Measurements from ENCODE around the gene KCNJ4. TPM values are rescaled to one million over a fixed set of nuclear protein-coding genes. Genes with fewer than 3 reads are reported as not detected.

KCNJ4 gene
- total RNA-seq, 3 donors from 2014 or later (not counting 1 experiment from before 2014, with no cell fraction given), result not detected

DNA sequence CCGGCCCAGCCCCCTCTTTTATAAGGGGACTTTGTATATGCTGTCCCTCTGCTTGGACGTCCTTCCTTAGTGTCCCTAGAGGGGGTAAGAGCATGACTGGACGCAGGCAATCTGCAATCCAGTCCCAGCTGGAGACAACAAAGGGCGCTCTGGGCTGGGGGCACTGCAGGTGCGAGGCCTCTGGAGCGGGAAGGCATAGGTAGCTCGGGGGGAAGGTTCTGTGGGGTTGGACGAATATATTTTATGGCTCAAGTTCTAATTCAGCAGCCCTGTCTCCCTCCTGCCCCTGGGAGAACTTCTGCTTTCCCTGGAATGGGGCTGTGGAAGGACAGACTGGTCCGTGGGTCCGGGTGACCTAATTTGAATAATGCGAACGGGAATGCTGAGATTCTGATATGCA, 40.0 kb downstream of the KCNJ4 start:
- H3K9me3 Mint-ChIP-seq, result no peaks in the 10 kb centered on the region
- no peaks in the 10 kb centered on the region for H3K27me3 ChIP-seq (ENCODE audit: control insufficient read depth, insufficient read depth, low read length)
- no peak overlapping the region for H3K4me3 ChIP-seq (ENCODE audit: low read length)
- no peak for ATAC-seq
- DNase-seq, result no peak
- 89% methylated on average over 12 of the region's 12 CpGs for WGBS (ENCODE audit: insufficient coverage)
- no peaks in the 10 kb centered on the region for H3K9me3 ChIP-seq (ENCODE audit: control insufficient read depth, insufficient read depth, low read length)
- intact Hi-C loops (cut with micrococcal nuclease), result no loop called here
- no peak overlapping the region for H3K27ac Mint-ChIP-seq
- H3K27me3 Mint-ChIP-seq (ENCODE audit: low read depth in 2 of 2), result no peaks in the 10 kb centered on the region
- TF ChIP-seq CTCF (IDR thresholded peaks at IDR 0.05), result no peak
- H3K36me3 ChIP-seq (ENCODE audit: control insufficient read depth, insufficient read depth, low read length), result no peaks in the 10 kb centered on the region
- no peaks in the 10 kb centered on the region for H3K36me3 Mint-ChIP-seq
- no peak overlapping the region for H3K27ac ChIP-seq (ENCODE audit: low read length)
- peaks cover 11% of the 10 kb centered on the region for H3K4me1 ChIP-seq (ENCODE audit: control insufficient read depth, insufficient read depth, low read length)
- H3K4me1 Mint-ChIP-seq, result no peaks in the 10 kb centered on the region
- H3K4me3 Mint-ChIP-seq, result no peak overlapping the region

DNA sequence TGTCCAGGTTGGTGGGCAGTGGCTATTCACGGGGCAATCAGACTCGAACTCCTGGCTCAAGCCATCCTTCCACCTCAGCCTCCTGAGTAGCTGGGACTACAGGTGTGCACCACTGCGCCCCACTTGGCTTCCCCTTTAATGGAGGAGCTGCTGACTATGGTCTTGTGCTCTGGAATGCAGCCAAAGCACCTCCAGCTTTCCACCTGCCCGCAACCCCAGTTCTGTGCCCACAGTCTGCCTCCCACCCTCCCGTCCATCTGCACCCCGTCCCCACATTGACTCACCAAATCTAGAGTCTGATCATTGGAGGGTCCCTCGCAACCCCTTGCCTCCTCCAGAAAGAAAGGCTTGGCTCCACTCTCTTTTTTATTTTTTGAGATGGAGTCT, 41.0 kb downstream of the KCNJ4 start:
- H3K36me3 ChIP-seq (ENCODE audit: control insufficient read depth, insufficient read depth, low read length), result no peaks in the 10 kb centered on the region
- Mint-ChIP-seq H3K4me3 (no peak overlapping the region), H3K27me3 (ENCODE audit: low read depth in 2 of 2) (no peaks in the 10 kb centered on the region), H3K36me3 (no peaks in the 10 kb centered on the region), H3K4me1 (no peaks in the 10 kb centered on the region), H3K9me3 (no peaks in the 10 kb centered on the region), H3K27ac (no peak overlapping the region)
- ATAC-seq, result no peak
- no peak overlapping the region for H3K4me3 ChIP-seq (ENCODE audit: low read length)
- H3K9me3 ChIP-seq (ENCODE audit: control insufficient read depth, insufficient read depth, low read length), result no peaks in the 10 kb centered on the region
- TF ChIP-seq CTCF (IDR thresholded peaks at IDR 0.05), result no peak
- H3K27ac ChIP-seq (ENCODE audit: low read length), result no peak overlapping the region
- peaks cover 11% of the 10 kb centered on the region for H3K4me1 ChIP-seq (ENCODE audit: control insufficient read depth, insufficient read depth, low read length)
- no peak for DNase-seq
- no peaks in the 10 kb centered on the region for H3K27me3 ChIP-seq (ENCODE audit: control insufficient read depth, insufficient read depth, low read length)
- 92% methylated on average over 7 of the region's 7 CpGs for WGBS (ENCODE audit: insufficient coverage)
- intact Hi-C loops (cut with micrococcal nuclease), result loop anchor here (5.0 kb wide), 1 partner anchor 158 kb away; the partner anchor contains the start of gene DMC1

- H3K27me3 ChIP-seq (ENCODE audit: control insufficient read depth, insufficient read depth, low read length), result no peaks in the 10 kb centered on the region
- DNase-seq (no peak), ATAC-seq (no peak)
- H3K4me1 ChIP-seq (ENCODE audit: control insufficient read depth, insufficient read depth, low read length), result peaks cover 11% of the 10 kb centered on the region
- no peaks in the 10 kb centered on the region for H3K9me3 ChIP-seq (ENCODE audit: control insufficient read depth, insufficient read depth, low read length)
- Mint-ChIP-seq H3K36me3 (no peaks in the 10 kb centered on the region), H3K27me3 (ENCODE audit: low read depth in 2 of 2) (no peaks in the 10 kb centered on the region), H3K4me3 (no peak overlapping the region), H3K4me1 (no peaks in the 10 kb centered on the region), H3K27ac (no peak overlapping the region), H3K9me3 (no peaks in the 10 kb centered on the region)
- no peak overlapping the region for H3K4me3 ChIP-seq (ENCODE audit: low read length)
- H3K27ac ChIP-seq (ENCODE audit: low read length), result no peak overlapping the region
- TF ChIP-seq CTCF (IDR thresholded peaks at IDR 0.05), result peak; percentile 9
- intact Hi-C loops (cut with micrococcal nuclease), result loop anchor here (5.0 kb wide), 1 partner anchor 159 kb away; the partner anchor contains the start of gene DMC1
- WGBS (ENCODE audit: insufficient coverage), result 82% methylated on average over 19 of the region's 20 CpGs
- no peaks in the 10 kb centered on the region for H3K36me3 ChIP-seq (ENCODE audit: control insufficient read depth, insufficient read depth, low read length)
Observed at GRCh38 chr22:38413085-38414008, 41.7 kb downstream of the KCNJ4 start.
